Embryonic facial prominence (tissue), 1 donor: ENCODE measurements around the gene SLC6A7.

Source experiments
- DNase-seq: peaks from one replicate; pipeline ENCODE4 v3.0.0-alpha.2; 2016; ENCODE audit errors: extremely low spot score

Gene SLC6A7

DNA sequence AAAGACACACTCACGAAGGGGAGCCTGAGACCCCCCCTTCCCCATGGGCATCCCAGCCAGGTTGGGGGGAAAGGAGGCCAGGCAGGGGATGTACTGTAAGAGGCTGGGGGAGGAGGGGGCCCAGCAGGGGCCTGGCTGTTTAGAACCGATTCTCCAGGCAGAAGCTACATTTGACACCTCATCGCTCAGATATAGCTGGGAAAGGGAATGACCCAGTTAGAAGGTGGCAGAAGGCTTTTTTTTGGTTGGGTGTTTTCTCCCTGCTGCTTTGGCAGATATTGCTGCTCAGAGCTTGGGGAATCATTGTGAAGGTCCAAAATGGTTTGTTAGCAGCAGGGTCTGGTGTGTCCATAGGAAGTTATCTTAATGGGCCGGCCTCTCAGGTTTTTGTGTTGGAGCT lies 17.3 kb upstream of the SLC6A7 start:
- no peak for DNase-seq

DNA sequence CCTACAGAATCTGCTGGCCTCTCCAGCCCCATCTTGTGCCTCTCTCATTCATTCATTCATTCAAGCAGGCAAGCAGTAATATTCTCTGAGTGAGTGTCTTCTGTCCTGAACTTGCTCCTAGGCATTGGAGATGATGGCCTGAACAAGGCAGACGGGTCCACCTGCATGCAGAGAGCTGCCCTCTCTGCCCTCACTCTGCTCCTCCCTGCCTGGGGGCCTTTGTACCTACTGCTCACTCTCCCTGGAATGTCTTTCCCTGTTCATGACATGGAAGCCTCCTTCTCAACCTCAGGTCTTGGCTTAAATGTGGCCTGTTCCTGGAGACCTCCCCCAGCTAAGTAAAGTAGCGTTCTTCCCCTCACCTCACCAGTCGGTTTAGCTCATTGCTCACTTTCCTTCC lies 16.7 kb upstream of the SLC6A7 start:
- no peak for DNase-seq

DNA sequence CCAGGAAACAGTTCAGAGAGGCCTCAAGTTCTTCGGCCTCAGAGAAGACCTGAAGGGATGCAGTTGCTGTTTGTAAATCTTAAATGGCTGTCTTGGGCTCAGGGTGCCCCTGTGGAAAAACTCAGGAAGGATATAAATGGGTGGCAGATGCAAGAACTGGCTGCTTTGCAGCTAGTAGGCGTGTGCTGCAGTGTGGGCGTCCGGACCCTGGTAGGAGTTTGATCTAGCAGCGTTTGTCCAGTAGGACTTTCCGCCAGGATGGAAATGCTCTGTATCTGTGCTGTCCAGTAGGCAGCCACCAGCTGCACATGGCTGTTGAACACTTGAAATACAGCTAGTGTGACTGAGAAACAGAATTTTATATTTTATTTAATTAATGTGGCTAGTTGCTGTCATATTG lies 15.6 kb upstream of the SLC6A7 start:
- no peak for DNase-seq

DNA sequence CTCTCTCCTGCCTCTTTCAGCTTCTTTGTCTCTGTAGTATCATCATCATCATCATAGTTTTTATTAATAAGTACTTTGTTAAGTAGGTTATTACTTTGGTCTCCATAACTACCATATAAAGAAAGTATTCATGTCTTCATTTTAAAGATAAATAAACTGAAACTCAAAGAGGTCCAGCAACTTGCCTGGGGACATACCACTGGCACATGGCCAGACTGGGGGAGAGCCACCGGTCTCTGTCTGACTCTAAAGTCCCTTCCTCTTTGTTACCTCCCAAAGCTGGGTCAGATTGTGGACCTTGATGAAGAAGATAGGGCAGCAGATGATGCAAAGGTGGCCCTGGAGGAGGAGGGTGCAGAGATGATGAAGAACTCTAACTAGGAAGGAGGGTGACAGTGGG lies 14.8 kb upstream of the SLC6A7 start:
- no peak for DNase-seq

DNA sequence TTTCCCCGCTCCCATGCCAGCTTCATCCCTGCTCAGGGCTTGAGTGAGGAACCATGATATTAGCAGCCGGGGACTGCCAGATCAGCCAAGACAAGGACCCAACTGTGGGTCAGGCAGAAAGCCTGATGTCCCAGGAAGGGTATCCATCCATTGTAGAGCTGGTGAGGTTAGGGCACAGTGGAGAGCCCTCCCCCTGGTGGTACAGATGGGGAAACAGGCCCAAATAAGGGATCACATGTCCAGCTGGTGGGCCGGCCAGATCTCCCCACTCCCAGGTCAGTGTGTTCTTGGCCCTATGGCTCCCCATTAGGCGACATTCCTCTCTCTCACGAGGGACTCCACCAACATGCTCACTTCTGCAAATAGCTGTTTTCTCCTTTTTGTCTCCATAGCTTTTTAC lies 14.3 kb upstream of the SLC6A7 start:
- DNase-seq = no peak

DNA sequence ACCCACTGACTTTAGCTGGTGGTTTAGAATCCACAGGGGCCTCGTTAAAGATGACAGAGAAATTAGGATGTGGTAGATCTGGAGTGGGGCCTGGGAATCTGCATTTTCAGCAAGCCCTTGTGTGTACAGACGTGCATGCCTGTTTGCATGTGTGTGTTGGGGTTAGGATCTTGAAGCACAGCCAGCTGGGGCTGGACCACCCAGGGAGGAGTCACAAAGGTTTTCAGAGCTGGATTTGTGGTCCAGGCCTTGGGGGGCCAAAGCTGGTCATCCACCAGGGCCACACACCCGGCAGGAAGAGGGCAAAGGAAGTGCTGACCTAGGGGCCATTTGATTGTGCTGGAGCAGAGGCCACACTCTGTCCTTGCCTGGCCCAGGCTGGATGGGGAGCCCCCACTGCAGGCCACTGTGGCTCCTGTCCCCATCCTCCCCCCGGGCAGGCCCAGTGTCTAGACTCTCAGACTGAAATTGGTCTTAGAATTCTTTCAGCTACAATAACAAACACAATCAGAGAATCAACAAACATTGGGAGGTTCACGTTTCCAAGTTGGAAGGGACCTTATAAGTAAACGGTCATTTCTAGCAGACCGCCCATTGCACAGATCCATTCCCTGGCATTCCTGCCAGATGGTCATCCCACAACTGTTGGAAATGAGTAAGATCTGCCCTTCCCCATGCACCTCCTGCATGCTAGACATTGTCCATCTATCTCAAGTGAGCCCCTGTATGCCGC lies 13.0 kb upstream of the SLC6A7 start:
- DNase-seq = no peak

DNA sequence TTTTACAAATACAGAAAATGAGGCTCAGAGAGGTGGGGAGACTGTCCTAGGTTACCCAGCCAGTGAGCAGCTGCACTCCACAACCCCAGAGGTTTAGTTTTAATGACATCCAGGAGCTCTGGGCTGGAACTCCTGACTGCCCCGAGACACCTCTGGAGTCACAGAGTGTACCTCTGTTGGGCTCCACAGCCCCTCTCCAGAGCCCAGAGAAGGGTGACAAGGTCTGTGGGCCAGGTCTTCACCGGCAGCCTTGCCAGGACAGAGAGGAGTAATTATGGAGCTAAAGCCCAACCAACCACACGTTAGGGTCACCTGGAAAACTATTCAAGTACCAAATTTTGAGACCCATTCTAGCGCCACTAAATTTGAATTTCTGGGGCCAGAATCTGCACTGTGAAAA lies 12.1 kb upstream of the SLC6A7 start:
- DNase-seq = no peak

DNA sequence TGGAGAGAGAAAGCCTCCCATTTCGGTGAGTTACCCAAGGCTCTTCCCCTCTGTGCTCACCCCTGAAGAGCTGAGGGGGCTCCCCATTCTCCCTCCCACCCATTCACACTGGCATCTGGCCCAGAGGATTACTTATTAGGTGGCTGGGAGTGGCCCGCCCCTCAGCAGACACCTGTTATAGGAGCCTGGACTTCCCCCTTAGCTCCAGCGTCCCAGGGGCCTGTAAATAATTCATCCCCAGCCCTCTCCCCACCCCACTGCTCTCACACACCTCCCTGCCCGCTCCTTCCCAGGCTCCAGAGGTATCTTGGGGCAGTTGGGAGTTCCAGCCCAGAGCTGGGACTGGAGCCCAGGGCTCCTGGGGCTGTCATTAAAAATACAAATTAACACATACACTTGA lies 11.6 kb upstream of the SLC6A7 start:
- no peak for DNase-seq

DNA sequence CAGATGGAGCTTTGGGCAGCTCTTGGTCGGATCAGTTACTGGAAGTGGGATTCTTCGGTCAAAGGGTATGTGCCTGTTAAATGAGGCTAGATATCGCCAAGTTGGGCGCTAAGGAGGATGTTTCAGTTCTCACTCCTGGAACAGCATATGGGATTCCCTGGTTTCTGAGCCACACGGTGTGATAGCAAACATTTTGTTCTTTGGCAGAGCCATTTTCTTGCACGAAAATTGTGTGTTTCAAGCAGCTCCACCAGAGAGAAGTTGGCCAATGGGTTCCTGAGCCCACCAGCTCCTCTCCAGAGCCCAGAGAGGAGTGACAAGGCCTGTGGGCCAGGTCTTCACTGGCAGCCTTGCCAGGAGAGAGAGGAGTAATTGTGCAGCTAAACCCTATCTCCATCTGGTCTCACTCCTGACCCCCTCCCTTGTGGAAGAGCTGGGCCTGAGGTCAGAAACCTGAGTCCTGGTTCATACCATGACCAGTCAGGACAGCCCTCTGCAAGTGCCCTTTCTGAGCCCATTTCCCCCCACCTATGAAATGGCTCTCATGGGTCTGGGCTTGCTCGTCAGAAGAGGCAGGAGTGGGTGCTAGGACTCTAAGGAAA lies 10.7 kb upstream of the SLC6A7 start:
- DNase-seq = no peak

DNA sequence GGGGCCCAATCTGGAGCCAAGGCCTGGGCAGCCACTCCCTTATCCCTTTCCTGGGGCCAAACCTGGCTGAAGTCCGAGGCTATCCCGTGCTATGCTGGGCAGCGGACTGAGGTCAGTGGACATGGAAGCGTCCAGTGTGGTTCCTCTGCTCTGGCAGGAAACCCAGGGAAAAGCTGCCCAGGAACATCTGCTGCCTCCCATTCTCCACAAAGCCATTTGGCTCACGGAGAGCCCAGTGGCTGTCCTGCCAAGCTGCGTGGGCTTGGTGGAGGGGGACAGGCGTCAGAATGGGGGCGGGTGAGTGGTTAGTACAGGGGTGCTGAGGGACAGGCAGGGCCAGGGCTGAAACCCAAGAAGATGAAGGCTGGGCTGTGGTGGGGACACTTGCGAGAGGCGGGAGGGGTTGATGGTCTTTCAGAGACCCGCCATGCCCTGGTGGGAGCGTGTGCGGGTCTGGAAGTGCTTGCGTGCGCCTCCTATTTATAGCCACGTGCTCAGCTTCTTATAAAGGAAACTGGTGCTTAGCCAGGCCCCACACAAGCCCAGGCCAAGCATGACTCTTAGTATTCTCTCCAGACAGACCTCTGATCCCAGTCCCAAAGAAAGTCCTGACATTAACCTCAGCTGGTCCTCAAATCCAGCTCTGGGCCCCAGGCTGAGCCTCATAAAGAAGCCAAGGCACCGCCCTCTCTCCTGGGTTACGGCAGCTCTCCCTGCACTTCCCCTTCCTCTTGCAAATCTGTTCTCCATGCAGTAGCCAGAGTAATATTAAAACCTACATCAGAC lies 9.4 kb upstream of the SLC6A7 start:
- DNase-seq = no peak

DNA sequence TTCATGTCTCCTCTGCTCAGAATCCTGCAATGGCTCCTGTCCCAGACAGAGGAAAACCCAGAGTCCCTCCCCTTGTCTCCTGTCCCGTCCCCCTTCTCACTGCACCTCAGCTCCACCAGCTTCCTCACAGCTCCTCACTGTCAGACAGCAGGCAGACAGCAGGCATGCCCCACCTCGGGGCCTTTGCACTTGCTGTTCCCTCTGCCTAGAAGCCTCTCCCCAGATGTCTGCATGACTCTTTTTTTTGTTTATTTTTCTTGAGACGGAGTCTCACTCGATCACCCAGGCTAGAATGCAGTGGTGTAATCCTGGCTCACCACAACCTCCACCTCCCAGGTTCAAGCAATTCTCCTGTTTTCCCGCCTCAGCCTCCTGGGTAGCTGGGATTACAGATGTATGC lies 8.8 kb upstream of the SLC6A7 start:
- DNase-seq = no peak

DNA sequence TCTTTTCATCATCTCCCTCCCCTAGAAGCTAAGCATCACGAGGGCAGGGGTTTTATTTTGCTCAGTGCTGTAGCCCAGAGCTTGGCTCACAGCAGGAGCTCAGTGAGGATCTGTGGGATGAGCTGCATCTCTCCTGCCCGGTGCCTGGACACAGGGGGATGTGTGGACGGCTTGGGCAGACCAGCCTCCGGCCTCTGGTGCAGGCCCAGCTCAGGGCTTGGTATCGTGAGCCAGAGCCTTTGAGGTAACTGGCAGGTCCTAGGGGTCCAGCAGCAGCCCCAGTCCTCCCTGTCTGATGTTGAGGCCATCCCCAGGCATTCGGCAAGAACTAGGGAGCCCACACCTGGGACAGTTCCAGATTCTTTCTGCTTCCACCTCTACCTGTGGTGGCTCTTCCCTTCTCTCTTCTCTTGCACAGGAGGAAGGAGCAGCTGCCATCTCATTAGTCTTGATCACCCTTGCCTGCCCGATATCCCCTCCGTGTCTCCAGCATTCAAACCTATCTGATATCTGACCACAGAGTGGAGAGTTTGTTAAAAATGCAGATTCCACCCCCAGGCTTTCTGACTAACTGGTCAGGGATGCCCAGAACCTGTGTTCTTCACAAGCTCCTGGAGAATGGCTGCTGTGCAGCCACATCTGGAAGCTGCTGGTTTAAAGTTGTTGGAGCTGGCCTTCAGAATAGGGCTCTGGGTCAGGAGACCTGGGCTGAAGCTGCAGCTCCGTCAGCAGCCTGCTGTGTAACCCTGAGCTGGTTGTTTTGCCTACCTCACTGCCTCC lies 7.9 kb upstream of the SLC6A7 start:
- no peak for DNase-seq

DNA sequence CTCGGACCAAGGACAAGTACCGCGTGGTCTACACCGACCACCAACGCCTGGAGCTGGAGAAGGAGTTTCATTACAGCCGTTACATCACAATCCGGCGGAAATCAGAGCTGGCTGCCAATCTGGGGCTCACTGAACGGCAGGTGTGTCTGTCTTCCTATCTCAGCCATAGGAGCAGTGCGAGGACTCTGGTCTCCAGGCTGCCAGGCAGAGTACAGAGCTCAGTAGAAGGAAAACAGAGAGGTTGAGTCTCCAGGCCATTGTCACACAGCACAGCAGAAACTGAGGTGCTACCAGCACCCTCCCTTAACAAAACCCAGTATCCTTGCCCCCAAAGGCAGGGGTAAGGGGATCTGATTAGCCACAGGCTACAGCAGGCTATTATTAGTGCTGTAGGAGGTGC lies 7.1 kb upstream of the SLC6A7 start:
- no peak for DNase-seq

DNA sequence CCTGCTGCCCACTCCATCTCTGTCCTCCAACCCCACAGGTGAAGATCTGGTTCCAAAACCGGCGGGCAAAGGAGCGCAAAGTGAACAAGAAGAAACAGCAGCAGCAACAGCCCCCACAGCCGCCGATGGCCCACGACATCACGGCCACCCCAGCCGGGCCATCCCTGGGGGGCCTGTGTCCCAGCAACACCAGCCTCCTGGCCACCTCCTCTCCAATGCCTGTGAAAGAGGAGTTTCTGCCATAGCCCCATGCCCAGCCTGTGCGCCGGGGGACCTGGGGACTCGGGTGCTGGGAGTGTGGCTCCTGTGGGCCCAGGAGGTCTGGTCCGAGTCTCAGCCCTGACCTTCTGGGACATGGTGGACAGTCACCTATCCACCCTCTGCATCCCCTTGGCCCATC lies 6.4 kb upstream of the SLC6A7 start:
- no peak for DNase-seq

DNA sequence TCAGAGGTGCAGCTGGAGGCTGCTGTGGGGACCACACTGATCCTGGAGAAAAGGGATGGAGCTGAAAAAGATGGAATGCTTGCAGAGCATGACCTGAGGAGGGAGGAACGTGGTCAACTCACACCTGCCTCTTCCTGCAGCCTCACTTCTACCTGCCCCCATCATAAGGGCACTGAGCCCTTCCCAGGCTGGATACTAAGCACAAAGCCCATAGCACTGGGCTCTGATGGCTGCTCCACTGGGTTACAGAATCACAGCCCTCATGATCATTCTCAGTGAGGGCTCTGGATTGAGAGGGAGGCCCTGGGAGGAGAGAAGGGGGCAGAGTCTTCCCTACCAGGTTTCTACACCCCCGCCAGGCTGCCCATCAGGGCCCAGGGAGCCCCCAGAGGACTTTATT lies 5.9 kb upstream of the SLC6A7 start:
- no peak for DNase-seq

DNA sequence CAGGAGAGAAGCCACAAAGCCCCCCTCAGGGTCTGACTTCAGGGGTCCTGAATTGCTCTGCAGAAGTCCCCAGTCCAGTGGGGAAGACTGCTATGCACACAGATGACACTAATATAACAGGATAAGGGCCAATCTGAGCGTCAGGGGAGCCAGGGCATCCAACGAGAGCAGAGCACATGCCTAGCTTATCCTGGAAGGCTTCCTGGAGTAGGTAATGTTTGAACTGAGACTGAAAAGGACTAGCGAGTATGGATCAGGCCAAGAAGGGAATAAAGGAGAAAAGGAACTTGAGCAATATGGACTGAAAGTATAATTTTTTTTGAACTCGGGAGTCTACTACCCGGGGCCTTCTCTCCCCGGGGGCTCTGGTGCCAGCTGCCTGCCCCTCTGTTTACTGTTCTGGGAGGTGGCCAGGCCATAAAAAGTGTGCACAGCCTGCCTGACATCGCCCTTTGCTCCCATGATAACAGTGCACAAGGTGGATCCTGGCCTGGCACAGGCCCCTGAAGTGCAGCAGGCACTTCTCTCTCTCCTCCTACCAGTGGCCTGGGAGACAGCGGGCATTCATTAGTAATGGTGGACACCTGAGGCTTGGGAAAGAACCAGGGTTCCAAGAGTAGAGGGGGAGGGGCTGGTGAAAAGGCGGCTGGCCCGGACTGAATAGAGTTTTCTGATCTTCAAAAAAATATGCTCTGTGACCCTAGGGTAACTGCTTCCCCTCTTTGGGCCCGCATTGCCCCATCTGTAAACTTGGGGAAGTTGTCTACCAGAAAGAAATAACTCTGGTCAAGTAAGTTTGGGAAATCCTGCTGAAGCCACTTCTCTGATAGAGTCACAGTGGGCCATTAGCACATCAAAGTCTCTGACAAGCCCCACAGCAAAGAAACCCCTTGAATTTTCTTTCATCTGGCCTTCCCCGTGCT lies 4.6 kb upstream of the SLC6A7 start:
- no peak for DNase-seq

DNA sequence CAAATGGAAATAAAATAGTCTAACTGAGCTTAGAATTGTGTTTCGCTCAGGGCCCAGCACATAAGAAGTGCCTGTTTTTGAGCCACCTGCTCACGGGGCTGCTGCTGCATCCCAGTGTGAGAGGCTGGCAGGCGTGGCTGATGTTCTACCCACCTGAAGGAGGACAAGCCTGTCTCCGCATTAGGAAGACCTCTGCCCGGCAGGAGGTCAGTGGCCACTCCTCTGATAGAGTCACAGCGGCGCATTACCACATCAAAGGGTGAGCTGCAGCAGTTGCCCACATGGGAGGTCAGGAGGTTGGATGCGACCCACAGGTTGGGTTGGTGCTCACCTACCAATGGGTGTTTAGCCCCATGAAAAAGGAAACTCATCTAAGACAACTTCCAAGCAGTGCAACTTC lies 3.7 kb upstream of the SLC6A7 start:
- DNase-seq = no peak

DNA sequence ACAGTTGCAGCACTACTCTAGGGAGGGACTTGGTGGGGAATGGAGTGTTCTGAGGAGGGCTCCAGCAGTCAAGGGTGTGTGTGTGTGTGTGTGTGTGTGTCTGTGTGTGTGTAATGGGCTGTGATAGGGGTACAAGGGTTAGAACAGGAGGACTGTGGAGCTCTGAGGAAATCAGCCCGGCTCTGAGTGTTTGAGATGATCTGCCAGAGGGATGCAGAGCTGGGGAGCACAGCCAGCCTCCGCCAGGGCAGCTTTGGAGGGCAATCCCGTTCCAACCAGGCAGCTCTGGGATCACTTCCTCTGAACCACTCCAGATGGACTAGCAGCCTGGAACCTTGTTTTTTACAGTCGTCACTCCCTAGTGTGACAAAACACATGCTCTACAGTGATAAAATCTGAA lies 3.0 kb upstream of the SLC6A7 start:
- DNase-seq = no peak

DNA sequence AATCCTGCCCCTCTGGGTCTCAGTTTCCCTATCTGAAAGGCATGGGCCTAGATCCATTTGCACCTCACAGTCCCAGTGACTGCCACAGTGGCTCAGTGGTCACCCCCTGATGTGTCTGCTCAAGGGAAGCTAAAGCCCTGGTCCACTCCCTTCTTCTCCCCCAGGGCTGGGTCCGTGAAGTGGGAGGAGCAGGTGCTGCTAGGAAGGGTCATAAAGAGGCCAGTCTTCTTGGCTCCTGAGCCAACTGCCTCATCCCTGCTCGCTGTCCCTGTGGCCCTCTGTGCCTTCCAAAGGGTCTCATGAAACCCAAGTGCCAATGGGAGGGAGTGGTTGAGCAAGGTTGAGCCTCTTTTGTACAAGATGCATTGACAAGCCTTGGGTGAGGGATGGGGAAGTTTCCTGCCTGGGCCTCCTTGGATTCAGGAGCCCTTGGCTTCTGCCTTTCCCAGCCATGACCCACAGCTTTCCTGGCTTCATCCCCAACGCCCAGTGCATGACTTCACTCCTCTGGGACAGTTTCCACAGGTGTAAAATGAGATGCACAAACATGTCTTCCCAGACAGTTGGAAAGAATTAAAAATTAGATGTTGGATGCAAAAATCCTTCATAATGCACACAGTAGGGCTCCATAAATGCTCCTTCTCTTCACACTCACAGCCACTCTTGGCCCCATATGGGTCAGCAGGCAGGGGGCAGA lies 1.6 kb upstream of the SLC6A7 start:
- no peak for DNase-seq

DNA sequence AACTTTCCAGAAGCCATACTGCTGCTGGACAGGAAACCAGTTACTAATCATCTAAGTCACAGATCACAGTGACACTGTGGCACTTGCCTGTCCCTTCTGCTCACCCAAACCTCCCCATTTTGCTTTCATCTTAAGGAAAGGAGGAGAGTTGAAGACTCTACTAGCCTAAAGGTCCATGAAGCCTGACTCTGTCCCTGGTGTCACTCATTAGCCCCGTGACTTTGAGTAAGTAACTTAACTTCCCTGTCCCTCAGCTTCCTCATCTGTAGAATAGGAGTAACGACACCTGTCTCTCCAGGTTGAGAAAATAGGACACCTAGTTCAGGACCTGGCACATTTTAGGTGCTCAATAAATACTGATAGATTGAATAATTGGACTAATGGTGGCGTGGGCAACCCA lies 536 bp upstream of the SLC6A7 start:
- no peak for DNase-seq

DNA sequence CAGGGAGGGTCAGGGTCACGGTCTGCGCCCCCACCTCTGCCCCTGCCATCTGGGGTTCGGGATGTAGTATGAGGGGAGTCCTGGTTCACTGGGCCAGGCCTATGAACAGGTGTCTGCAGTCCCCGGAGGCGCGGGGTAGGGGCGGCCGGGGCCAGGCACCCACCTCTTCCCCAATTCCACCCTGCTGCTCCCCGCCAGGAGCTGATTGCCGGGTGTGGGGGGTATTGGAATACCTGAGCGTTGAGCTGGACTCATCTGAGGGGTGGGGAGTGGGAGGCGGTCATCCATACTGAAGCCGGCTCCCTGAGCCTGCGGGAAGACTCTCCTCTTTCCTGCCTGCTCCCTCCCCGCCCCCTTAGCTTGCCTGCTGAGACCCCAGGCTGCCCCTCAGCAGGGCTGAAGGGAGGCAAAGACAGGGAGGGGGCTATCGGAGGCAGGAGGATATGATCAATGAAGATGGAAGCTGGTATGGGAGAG lies 679 bp downstream of the SLC6A7 start:
- no peak for DNase-seq
